Left colon (tissue), 2 donors: ENCODE results near the gene GCLC. TPM values are rescaled to one million over a fixed set of nuclear protein-coding genes. Genes with fewer than 3 reads are reported as not detected.
"Not testable (repeated sequence)": the region's sequence is repeated elsewhere in the genome, so short reads cannot be mapped to it uniquely, and the experiment has no call there.

ENCODE experiments used
- ATAC-seq: fragments of 200-7000 bp; cut with Tn5 transposase; one replicate; pipeline ENCODE4 v1.9.1; 2020; ENCODE audit warnings: mild to moderate bottlenecking, moderate library complexity
- DNase-seq, 2 donors: peaks; one replicate each; pipeline ENCODE4 v3.0.0-alpha.2; 2020
- intact Hi-C, 2 donors: fragments of 100-400 bp; cut with DNase I in 1 of 2; cut with micrococcal nuclease in 1 of 2; formaldehyde crosslinking; loops; one replicate each; pipeline versions ENCODE4 v1.11.2 to v1.14.0; 2022; cut with DNase I, micrococcal nuclease
- long read RNA-seq: library from polyadenylated mRNA; unstranded; transcript quantifications from one replicate; pipeline ENCODE4 v2.0.0, GENCODE V29; 2021
- total RNA-seq, 2 donors: library from RNA; stranded (reverse); fragmentation: NEBNext Ultra II Directional; extraction: Animal tissue kit (Norgen Biotek cat#: 25700); gene quantifications; one replicate each; pipeline ENCODE4 v1.2.1, GENCODE V29; 2021
- donor health status: DM: no; HTN: no; CAD: no.
- donor health status: DM: yes; HTN: yes; CAD: no.

The GCLC gene
- total RNA-seq = 10 to 100 TPM; 37.1 to 47.5 TPM
- long read RNA-seq, transcript GCLC-215 (16 exons, 3,785 nt) = major isoform, 8 of 16 reads
- long read RNA-seq, partial matches to known transcripts = 5 of 16 reads
- long read RNA-seq, other reads (novel, unspliced or antisense) = 3 of 16 reads

DNA sequence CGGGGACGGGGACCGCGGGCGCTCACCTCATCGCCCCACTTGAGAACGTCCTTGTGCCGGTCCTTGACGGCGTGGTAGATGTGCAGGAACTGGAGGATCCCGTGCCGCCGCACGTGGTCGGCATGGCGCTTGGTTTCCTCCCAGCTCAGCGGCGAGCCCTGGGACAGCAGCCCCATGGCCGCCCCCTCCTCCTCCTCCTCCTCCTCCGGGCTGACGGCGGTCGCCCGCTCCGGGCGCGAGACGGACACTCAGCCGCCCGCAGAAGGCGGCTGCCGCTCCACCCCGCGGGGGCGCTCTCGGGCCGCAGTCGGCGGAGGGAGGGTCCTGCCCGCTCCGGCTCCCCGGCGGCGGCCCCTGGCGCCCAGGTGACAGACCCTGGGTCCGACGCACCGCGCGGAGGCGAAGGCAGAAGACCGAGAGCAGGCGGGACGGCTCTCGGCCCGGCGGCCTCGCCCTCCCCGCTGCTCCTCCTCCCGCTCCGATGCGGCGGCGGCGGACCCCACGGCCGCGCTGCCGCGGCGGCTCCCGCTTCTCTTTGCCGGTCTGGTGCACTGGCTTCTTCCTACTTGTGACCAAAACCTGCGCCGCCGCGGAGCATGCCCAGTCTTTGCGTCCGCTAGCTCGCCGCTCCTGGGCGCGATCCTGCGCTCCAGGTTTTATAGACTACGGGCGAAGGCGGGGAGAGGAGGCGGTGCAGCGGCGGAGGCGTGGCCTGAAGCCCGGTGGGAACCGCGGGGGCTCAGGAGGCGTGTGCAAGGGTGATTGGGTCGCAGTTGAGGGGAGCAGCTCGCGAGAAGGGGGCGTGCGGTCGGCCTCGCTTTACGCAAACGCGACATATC lies at the start of gene GCLC:
Gene GCLC (minus strand): TSS at position 632 of the 839 bp plus-strand sequence. CDS start 456 bp downstream, at position 176.
- intact Hi-C loops = loop anchor here in 1 of 2 donors (2.0 kb wide), 1 partner anchor 106 kb away; no protein-coding TSS in a partner anchor
- DNase-seq (peak; percentile 96 to 97), ATAC-seq (peak; percentile 68)

DNA sequence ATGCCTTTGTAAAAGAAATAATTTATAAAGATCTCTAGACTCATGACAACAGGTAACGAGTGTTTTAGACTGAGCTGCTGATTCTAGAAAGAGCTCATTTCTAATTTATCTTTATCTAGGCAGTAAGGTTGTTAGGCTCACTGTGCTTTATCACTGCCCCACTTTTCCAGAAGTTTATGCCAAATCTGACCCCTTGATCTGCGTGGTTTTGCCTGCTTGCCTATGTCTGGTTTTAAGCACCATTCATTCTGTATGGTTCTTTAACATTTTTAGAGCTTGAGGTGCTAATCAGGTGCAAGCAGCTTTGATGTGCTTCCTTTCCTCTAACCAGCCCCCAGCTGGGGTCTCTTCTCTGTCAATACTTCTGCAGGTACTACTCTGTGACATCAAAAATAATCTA lies 49.7 kb upstream of the GCLC start:
- intact Hi-C loops = no loop called here
- DNase-seq (no peak), ATAC-seq (no peak)

DNA sequence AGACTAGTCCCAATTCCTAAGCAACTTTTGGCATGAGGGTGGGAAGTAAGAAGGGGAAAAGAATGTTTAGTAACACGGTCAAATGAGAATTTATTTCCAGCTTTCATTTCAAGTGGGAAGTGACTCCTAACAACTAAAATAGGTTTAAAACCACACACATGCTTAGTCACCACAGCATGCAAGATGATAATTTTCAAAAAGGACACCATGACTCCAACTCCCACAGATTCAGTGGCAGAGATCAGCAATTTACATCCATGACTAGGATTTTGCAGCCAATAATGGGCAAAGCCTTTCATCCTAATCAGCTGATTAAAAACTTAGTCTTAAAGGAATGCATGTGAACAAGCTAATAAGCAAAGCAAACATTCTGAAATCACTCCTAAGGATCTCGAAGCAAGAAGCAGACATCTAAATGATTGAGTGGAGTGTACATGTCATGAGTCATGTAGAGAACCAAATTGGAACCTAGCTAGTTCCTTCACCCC lies 48.1 kb upstream of the GCLC start:
- ATAC-seq = no peak
- intact Hi-C loops = no loop called here
- no peak for DNase-seq

DNA sequence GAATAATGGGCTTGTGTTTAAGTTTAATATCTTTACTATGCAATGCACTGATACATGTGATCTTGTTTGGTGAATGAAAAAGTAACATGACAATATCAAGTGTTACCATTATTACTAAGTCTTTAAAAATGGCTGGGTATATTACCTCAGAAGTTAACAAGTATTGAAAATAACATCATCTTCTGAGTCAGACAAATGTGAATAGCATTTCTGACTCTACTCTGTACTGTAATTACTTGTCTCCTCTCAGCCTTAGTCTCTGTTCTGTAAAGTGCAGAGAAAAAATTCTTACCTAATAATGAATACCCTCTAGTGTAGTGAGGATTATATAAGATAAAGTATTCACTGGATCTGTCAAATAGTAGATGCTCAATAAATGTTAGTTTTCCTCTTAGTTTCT lies 47.0 kb upstream of the GCLC start:
- no peak for DNase-seq
- ATAC-seq = no peak
- intact Hi-C loops = no loop called here

DNA sequence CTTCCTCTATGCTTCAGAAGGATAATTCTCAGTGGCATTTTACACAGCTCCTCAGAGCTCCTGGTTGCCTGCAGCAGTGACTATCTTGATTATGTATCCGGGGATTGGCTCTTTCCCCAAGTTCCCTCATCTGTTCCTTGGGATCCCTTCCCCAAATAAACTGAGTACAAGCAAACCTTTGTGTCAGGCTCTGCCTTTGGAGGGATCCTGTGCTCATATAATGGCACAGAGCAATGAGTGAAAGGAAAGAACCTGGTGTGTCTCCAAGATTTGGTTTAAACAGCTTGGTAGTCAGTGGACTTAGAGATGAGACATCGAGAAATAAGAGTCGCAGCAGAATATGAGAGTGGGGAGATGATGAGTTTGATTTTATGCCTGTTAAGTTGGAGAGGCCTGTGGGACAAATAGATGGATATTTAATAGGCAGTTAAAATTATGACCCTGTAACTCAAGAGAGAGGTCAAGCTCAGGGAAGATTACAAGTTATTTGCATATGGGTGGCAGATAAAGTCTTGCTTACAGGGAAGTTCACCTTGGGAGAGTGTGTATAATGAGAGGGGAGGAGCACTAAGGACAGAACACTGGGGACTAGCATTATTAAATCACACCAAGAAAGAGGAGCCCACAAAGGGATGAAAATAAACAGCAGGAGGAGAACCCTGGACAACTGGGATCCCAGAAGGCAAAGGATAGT lies 44.1 kb upstream of the GCLC start:
- intact Hi-C loops = no loop called here
- ATAC-seq (peak; percentile 85), DNase-seq (no peak)

DNA sequence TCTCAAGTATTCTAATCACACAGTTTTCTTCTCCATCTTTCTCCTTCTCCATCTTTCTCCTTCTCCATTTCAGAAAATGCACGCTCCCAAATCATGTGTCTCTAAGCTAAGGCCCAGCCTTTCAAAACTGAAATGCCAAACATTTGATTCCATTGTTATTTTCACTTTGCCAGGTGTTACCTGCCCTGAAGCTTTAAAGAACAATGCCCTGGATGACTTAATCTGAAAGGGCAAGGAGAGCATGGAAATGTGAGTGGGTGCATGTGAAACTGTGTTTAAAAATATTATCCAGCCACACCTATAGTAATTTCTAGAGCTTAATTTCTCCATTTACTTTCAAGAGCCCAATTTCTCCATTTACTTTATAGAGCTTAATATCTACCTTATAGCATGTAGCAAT lies 42.4 kb upstream of the GCLC start:
- DNase-seq = no peak
- intact Hi-C loops = no loop called here
- ATAC-seq = no peak

DNA sequence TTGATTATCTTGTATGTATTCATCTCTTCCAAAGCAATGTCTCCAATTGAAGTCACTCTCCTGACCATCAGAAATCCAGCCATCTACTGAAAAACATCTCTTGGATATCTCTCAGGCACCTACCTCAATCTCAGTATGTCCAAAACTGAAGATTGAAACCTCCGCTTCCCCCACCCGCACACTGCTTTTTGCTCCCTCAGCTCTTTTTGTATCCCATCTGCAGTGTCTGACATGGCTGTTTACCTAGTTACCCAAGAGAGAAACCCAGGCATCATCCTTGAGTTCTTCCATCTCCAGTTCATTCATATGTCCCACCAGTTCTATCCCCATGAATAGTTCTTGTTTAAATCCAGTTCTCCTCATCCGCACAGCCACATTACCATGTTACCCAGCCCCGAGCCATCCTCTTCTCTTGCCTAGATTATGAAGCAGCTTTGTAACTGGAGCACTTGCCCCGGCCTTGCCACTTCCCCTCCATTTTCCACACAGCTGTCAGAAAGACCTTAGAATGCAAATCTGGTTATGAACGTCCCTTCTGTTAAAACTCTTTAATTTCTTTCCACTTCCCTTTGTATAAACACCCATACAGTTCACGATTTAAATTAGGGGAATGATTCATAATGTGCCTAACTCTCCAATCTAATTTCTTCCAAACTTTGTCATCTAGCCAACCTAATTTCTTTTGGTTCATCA lies 40.5 kb upstream of the GCLC start:
- DNase-seq = no peak
- ATAC-seq = no peak
- intact Hi-C loops = no loop called here

DNA sequence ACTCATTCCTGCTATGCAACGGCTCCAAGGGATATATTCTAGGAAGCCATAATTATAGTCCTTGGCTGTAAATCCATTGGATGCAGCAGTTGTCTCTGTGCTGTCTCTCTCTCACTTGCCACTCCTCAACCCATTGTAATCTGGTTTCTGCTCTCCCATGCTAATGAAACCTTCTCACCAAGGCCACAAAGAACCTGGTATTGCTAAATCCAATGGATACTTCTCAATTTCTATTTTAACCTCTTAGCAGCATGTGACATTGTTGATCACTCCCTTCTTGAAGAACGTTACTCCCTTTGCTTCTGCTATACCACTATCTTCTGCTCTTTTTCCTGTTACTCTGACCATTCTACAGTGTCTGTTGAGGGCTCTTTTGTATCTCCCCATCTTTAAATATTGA lies 39.8 kb upstream of the GCLC start:
- intact Hi-C loops = no loop called here
- ATAC-seq = no peak

DNA sequence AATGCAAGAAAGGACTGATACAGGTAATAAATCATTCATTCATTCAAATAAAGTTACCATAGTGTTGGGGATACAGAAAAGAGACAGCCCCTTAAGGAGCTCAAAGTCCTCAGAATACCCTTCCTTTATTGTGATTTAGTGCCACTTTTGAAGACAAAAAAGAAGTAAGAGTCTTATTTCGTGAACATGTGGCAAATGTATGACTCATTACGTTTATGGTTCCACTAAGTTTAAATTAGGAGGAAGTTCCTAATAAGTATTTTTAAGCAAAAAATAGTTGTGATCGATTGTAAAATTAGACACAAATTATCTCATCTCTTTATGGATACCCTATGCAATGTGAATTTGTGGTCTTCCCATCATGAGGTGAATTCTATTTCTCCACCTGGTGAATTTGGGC lies 38.5 kb upstream of the GCLC start:
- DNase-seq (no peak), ATAC-seq (no peak)
- intact Hi-C loops = no loop called here

More for the DNA sequence above, 39.8 kb upstream of the GCLC start:
- DNase-seq = no peak

DNA sequence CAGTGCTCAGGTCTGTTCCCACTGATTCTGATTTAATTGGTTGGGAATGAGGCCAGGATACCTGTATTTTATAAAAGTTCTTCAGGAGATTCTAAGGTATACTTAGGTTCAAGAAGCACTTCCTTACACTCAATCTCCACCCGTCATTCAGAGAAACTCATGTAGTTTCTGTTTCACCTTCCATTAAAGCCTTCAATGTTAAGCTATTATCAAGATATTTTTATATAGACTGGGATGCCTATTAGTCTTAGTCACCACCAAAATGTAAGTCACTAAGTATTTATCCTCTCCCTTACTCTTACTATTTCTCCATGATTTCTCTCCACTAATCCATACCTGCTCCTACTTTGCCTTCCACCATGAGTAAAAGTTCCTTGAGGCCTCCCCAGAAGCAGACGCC lies 38.1 kb upstream of the GCLC start:
- intact Hi-C loops = no loop called here
- ATAC-seq = no peak
- DNase-seq = no peak

DNA sequence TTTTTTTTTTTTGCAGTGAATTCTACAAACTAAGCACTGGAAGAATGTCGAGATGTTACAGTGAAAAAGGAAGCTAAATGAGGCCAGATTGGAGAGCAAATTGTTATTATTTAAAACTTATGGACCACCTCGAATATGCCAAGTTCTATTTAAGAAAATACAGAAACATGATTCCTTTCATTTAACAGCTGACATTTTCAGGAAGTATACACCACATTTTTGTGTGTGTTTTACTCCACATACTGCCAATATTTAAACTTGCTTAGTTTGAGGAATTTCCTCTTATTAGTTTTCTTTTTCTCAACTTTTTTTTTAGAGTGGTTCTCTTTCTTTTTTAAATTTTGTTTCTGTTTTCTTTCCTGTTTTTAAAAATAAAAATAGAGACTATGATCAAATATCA lies 37.0 kb upstream of the GCLC start:
- intact Hi-C loops = no loop called here
- ATAC-seq (no peak), DNase-seq (no peak)

DNA sequence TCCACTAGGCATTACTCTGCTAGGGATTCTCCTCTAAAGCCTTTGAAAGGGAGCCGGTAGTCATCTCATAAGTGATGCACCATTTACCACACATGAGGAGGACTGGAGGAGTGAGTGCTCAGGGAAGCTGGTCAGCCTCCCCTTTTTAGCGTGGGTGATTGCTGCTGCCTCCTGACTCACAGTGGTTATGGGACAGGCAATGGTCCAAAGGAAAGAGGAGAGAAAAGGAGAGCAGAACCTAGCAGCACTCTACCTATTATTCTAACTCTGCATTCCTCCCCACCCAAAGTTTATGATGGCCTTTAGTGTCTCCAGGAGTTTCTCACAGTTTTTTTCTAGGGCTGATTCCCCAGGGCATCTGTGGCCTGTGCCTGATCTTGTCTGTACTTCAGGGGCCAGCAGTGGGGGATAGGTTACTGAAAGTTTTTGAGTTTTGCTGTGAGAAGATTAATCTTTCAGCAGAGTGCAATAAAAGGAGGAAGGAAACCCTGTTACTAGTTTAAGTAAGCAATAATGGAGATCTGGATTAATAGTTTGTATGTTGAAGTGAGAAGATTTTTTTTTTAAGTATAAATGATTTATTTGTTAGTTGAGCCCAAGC lies 36.4 kb upstream of the GCLC start:
- DNase-seq (no peak), ATAC-seq (peak; percentile 71)
- intact Hi-C loops = no loop called here

DNA sequence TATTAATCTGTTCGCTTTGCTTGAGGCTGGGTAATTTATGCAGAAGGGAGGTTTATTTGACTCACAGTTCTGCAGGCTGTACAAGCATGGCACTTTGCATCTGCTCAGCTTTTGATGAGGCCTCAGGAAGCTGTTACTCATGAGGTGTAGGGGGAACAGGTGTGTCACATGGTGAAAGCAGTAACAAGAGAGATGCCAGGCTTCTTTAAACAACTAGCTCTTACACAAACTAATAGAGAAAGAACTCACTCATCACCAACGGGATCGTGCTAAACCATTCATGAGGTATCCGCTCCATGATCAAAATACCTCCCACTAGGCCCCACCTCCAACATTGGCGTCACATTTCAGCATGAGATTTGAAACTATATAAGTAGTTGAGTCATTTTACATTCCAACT lies 34.4 kb upstream of the GCLC start:
- DNase-seq (no peak), ATAC-seq (no peak)
- intact Hi-C loops = no loop called here

DNA sequence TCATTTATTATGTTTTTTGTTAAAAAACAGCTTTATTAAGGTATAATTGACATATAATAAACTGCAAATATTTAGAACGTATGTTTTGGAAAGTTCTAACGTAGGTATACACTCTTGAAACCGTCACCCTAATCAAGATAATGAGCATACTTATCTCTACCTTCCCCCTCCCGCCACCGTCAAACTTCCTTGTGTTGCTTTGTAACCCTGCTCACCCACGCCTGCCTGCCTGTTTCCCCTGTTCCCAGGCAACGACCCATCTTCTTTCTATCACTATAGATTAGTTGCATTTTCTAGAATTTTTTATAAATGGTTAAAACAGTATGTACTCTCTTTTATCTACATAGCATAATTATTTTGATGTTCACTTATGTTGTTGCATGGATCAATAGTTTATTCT lies 33.5 kb upstream of the GCLC start:
- ATAC-seq = peak; percentile 52
- DNase-seq = peak in 1 of 2 donors; percentile 34
- intact Hi-C loops = no loop called here

DNA sequence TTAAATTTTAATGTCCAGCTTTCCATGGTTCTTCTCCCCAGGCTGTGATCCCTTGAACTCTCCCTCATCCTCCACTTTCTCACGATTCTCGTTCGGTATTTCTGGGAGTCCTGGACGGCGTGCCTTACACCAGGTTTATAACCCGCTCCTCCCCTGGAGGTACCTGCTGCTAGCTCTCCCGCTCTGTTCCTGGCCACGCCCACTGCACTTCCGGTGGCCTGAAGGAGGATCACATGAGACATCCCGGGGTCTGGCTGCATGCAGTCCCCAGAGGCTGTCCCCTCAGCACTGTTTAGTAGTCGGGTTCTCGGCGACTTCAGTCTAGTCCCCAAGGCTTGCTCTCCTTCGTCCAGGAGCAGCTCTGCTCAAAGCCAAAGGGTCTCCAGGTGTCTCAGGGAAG lies 28.4 kb upstream of the GCLC start:
- intact Hi-C loops = no loop called here
- ATAC-seq = no peak
- no peak for DNase-seq

DNA sequence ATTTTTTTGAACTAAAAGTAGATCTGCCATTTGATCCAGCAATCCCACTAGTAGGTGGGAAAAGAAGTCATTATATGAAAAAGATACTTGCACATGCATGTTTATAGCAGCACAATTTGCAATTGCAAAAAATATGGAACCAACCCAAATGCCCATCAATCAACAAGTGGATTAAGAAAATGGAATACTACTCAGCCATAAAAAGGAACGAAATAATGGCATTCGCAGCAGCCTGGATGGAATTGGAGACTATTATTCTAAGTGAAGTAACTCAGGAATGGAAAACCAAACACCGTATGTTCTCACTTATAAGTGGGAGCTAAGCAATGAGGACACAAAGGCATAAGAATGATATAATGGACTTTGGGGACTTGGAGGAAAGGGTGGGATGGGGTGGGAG lies 27.5 kb upstream of the GCLC start:
- ATAC-seq, intact Hi-C loops: not testable (repeated sequence)

DNA sequence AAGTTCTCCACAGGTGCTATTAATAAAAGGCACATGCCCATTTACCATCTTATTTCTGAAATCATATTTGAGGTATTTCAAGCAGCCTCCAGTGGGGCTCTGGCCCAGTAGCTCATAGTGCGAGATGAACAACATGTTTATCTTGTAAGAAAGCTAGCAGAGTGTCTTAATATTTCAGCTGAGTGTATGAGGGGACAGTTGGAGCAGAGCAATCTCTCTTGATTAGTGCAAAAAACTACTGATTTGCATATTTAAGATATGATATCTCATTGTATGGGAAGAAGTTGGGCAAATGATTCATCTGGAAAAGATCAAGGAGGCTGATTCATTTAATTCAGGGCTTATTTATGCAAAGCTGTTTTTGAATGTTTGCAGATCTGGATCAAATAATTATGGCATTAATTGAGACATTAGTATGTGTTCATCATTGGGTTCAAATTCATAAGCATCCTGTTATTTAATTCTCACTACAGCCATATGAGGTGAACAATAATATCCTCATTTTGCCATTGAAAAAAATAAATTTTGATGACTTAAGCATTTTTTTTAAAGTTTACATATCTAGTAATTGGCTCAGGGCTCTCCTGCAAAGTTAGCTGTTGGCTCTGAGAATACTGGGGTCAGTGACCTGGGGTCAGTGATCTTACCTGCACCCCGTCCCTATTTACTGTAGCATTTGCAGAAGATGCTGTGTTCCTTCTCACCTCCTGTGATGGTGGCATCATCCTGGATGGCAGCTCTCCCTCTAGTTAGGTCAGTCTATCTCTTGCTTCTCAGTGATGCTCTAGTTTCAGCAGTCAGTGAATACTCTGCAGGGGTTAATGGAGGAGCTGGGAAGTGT lies 24.1 kb upstream of the GCLC start:
- DNase-seq = no peak
- ATAC-seq = no peak
- intact Hi-C loops = no loop called here

More for the DNA sequence above, 27.5 kb upstream of the GCLC start:
- not testable (repeated sequence) for DNase-seq

DNA sequence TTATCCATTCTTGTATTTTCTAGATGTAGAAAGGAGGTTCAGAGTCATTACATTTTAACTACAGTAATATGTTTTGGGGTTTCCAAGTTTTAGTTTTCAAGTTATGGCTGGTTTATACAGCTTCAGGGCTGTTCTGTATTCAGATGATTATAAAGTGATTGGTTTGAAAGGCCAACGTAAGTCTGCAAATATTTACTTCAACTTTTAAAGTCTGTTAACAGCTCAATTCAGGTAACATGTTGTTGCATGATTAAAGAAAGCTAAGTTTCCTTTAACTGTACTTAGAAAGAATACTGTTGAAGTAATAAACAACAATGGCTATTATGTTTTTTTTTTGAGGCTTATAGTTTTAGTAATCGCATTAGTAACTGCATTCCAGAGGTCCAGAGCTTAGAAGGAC lies 22.8 kb upstream of the GCLC start:
- intact Hi-C loops = no loop called here
- peak; percentile 88 for ATAC-seq
- no peak for DNase-seq
